RWPE1 (cell line): ENCODE measurements around the gene RPL21.

Experiments
- CTCF ChIA-PET: fragments of 350-600 bp; sonication (Branson Sonifier 250); formaldehyde crosslinking; extraction: SDS; loops from one replicate; lab custom pipeline; 2021; lab: Yijun Ruan, JAX
- POLR2A ChIA-PET: fragments of 400-600 bp; formaldehyde crosslinking; extraction: SDS; loops from one replicate; lab custom pipeline; 2020; ENCODE audit warnings: antibody characterized with exemption; ENCODE audit not compliant: low non-redundant PET; lab: Yijun Ruan, JAX
- DNase-seq: peaks from one replicate; pipeline ENCODE4 v3.0.0; 2012; ENCODE audit warnings: low spot score
- H3K27ac ChIP-seq: fragments of 450-650 bp; 2 replicates; pipeline ENCODE4 v1.5.1; 2017
- TF ChIP-seq, protein P1 (sequence below): fragments of 450-650 bp; conservative IDR thresholded peaks from 2 replicates; pipeline ENCODE4 v1.5.1; 2017; ENCODE audit warnings: low read depth, mild to moderate bottlenecking

Gene RPL21

GRCh38 chr13:27300941-27301586 is 49.7 kb downstream of the RPL21 start:
- ChIA-PET CTCF (interaction anchor here (0.6 to 1.1 kb wide), 3 partner anchors 30 to 1708 kb away, joined by 3 to 5 read pairs (median 3); no protein-coding TSS in a partner anchor), POLR2A (no interaction called here)
- DNase-seq: no peak
- TF ChIP-seq, protein P1, sequence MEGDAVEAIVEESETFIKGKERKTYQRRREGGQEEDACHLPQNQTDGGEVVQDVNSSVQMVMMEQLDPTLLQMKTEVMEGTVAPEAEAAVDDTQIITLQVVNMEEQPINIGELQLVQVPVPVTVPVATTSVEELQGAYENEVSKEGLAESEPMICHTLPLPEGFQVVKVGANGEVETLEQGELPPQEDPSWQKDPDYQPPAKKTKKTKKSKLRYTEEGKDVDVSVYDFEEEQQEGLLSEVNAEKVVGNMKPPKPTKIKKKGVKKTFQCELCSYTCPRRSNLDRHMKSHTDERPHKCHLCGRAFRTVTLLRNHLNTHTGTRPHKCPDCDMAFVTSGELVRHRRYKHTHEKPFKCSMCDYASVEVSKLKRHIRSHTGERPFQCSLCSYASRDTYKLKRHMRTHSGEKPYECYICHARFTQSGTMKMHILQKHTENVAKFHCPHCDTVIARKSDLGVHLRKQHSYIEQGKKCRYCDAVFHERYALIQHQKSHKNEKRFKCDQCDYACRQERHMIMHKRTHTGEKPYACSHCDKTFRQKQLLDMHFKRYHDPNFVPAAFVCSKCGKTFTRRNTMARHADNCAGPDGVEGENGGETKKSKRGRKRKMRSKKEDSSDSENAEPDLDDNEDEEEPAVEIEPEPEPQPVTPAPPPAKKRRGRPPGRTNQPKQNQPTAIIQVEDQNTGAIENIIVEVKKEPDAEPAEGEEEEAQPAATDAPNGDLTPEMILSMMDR: no peak
- no peak overlapping the region for H3K27ac ChIP-seq

GRCh38 chr13:27302643-27303262 is 51.4 kb downstream of the RPL21 start:
- TF ChIP-seq, protein P1: no peak
- POLR2A ChIA-PET: no interaction called here
- CTCF ChIA-PET: no interaction called here

DNA sequence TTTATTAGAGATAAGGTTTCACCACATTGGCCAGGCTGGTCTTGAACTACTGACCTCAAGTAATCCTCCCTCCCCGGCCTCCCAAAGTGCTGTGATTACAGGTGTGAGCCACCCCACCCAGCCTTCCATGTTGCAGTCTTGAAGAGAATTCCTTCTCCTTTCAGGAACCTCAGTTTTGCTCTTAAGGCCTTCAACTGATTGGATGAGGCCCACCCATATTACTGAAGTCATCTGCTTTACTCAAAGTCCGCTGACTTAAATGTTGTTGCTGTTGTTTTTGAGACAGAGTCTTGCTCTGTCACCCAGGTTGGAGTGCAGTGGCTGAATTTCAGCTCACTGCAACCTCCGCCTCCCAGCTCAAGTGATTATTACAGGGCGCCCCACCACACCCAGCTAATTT is 52.7 kb downstream of the RPL21 start:
- DNase-seq: no peak
- POLR2A ChIA-PET: no interaction called here
- CTCF ChIA-PET: interaction anchor here (0.6 kb wide), 1 partner anchor 29 kb away, joined by 3 read pairs; no protein-coding TSS in a partner anchor
- TF ChIP-seq, protein P1: no peak
- no peak overlapping the region for H3K27ac ChIP-seq

More at GRCh38 chr13:27302643-27303262, 51.4 kb downstream of the RPL21 start:
- no peak for DNase-seq
- no peak overlapping the region for H3K27ac ChIP-seq

DNA sequence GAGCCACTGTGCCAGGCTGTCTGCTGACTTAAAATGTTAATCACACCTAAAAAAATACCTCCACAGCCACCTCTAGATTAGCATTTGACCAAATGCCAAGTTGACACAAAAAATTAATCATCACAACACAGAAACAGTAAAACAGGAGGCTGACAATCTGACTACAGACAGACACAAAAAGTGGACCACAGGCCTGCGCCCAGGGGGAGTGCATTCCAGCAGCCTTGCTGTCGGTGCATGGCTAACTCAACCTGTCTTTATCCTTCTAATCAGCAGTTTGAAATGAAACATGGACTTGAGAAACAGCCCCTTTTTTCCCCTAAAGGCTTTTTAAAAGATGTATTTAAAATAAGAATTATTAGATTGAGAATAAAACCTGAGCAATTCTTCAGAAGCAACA is 53.3 kb downstream of the RPL21 start:
- POLR2A ChIA-PET: no interaction called here
- CTCF ChIA-PET: no interaction called here
- TF ChIP-seq, protein P1: no peak
- DNase-seq: no peak
- no peak overlapping the region for H3K27ac ChIP-seq
